CD4-positive, alpha-beta T cell (primary cell): ENCODE measurements around the gene CPED1. TPM values are rescaled to one million over a fixed set of nuclear protein-coding genes. Genes with fewer than 3 reads are reported as not detected.

ENCODE experiments used
- ATAC-seq: fragments of 200-7000 bp; cut with Tn5 transposase; one replicate; pipeline ENCODE4 v1.10.0; 2022; ENCODE audit warnings: mild to moderate bottlenecking; ENCODE audit not compliant: poor library complexity
- CTCF ChIA-PET: fragments of 350-600 bp; sonication (Branson Sonifier 250); formaldehyde crosslinking; loops from one replicate; lab custom pipeline; 2021; ENCODE audit warnings: antibody characterized with exemption, inconsistent platforms; lab: Charles Lee
- POLR2A ChIA-PET: fragments of 350-600 bp; sonication (Branson Sonifier 250); formaldehyde crosslinking; loops from one replicate; lab custom pipeline; 2021; ENCODE audit warnings: antibody characterized with exemption, inconsistent platforms; lab: Charles Lee
- DNase-seq, 14 experiments: peaks; one replicate each; pipeline ENCODE4 v3.0.0-alpha.2; 2013 to 2020; ENCODE audit warnings: mixed read lengths in 2 of 14
- H3K27ac ChIP-seq, 2 donors: one replicate each; pipeline versions ENCODE4 v1.5.1 to v1.7.0; 2013; ENCODE audit warnings: low read length in 2 of 2, low read depth in 1 of 2, mild to moderate bottlenecking in 1 of 2
- H3K27me3 ChIP-seq, 2 experiments: 1 replicate in 1 of 2; 2 replicates in 1 of 2; pipeline versions ENCODE4 v1.6.1 to v1.7.0; 2013; ENCODE audit warnings: low read length in 2 of 2, control low read depth in 1 of 2, mild to moderate bottlenecking in 1 of 2, moderate library complexity in 1 of 2; ENCODE audit not compliant: insufficient read depth in 2 of 2, control insufficient read depth in 1 of 2
- H3K36me3 ChIP-seq: one replicate; pipeline ENCODE4 v1.6.1; 2013; ENCODE audit warnings: low read length, control low read depth; ENCODE audit not compliant: insufficient read depth
- H3K4me1 ChIP-seq: one replicate; pipeline ENCODE4 v1.6.1; 2013; ENCODE audit warnings: low read length, control low read depth; ENCODE audit not compliant: insufficient read depth
- H3K4me3 ChIP-seq: one replicate; pipeline ENCODE4 v1.5.1; 2013; ENCODE audit warnings: mild to moderate bottlenecking, low read length, moderate library complexity
- H3K9me3 ChIP-seq, 2 experiments: 1 replicate in 1 of 2; 2 replicates in 1 of 2; pipeline versions ENCODE4 v1.6.1 to v1.7.0; 2013; ENCODE audit warnings: low read length in 2 of 2, mild to moderate bottlenecking in 2 of 2, control low read depth in 1 of 2, moderate library complexity in 1 of 2; ENCODE audit not compliant: control insufficient read depth in 1 of 2, insufficient read depth in 1 of 2
- H3K27ac Mint-ChIP-seq: one replicate; pipeline ENCODE4 v1.8.0; 2020; ENCODE audit warnings: mixed read lengths
- H3K27me3 Mint-ChIP-seq: one replicate; pipeline ENCODE4 v1.8.0; 2021; ENCODE audit warnings: mixed read lengths
- H3K36me3 Mint-ChIP-seq: one replicate; pipeline ENCODE4 v1.8.0; 2021; ENCODE audit warnings: low read depth, mixed read lengths
- H3K4me1 Mint-ChIP-seq: one replicate; pipeline ENCODE4 v1.8.0; 2021; ENCODE audit warnings: low read depth, mixed read lengths
- H3K4me3 Mint-ChIP-seq: one replicate; pipeline ENCODE4 v1.8.0; 2020; ENCODE audit warnings: mild to moderate bottlenecking, mixed read lengths
- H3K9me3 Mint-ChIP-seq: one replicate; pipeline ENCODE4 v1.8.0; 2020; ENCODE audit warnings: mixed read lengths
- intact Hi-C, 2 experiments: fragments of 100-400 bp; cut with DNase I in 1 of 2; cut with micrococcal nuclease in 1 of 2; formaldehyde crosslinking; loops; one replicate each; pipeline versions ENCODE4 v1.15.1 to v1.9.0; 2023 to 2025; cut with DNase I, micrococcal nuclease
- total RNA-seq, 174 experiments: library from RNA in 2 of 174; stranded (reverse) in 2 of 174; gene quantifications; one replicate each; pipeline ENCODE4 v1.2.3 and lab custom pipeline; 2021 to 2026
- TF ChIP-seq, protein P1 (sequence below): fragments of 200-600 bp; IDR thresholded peaks from one replicate; pipeline ENCODE4 v1.8.0; 2022; ENCODE audit warnings: antibody characterized with exemption, mild to moderate bottlenecking

The CPED1 gene
- total RNA-seq, 2 experiments from 2014 or later = 0.08 to 0.19 TPM

DNA sequence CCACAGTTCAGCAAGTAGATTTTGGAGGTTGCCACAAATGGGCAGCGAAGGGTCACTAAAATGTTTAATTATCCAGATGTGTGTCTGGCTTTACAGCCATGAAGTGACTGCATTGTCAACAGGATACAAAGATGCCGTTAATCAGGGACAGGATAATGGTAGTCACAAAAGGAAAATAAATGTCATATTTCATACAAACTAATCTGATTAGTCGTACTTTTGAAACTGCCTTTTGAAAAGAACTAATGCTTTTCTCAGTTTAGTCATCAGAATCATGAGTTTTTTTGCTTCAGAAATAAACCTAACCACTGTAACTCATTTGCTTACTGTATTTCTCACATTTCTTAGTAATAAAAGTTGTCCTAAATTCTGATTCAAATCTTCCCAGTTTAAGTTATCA, 318.1 kb downstream of the CPED1 start:
- Histone ChIP-seq H3K4me3 (no peak overlapping the region), H3K4me1 (no peaks in the 10 kb centered on the region), H3K27ac (no peak overlapping the region), H3K9me3 (no peaks in the 10 kb centered on the region), H3K36me3 (no peaks in the 10 kb centered on the region), H3K27me3 (peaks cover 0 to 8% of the 10 kb centered on the region in 2 experiments)
- DNase-seq = no peak
- ATAC-seq = no peak
- intact Hi-C loops = no loop called here
- ChIA-PET CTCF (no interaction called here), POLR2A (no interaction called here)
- no peaks in the 10 kb centered on the region for H3K9me3 Mint-ChIP-seq
- no peak overlapping the region for H3K27ac Mint-ChIP-seq
- no peaks in the 10 kb centered on the region for H3K4me1 Mint-ChIP-seq
- H3K27me3 Mint-ChIP-seq = peaks cover 18% of the 10 kb centered on the region
- H3K4me3 Mint-ChIP-seq = no peak overlapping the region
- TF ChIP-seq, protein P1, sequence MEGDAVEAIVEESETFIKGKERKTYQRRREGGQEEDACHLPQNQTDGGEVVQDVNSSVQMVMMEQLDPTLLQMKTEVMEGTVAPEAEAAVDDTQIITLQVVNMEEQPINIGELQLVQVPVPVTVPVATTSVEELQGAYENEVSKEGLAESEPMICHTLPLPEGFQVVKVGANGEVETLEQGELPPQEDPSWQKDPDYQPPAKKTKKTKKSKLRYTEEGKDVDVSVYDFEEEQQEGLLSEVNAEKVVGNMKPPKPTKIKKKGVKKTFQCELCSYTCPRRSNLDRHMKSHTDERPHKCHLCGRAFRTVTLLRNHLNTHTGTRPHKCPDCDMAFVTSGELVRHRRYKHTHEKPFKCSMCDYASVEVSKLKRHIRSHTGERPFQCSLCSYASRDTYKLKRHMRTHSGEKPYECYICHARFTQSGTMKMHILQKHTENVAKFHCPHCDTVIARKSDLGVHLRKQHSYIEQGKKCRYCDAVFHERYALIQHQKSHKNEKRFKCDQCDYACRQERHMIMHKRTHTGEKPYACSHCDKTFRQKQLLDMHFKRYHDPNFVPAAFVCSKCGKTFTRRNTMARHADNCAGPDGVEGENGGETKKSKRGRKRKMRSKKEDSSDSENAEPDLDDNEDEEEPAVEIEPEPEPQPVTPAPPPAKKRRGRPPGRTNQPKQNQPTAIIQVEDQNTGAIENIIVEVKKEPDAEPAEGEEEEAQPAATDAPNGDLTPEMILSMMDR = no peak
- no peaks in the 10 kb centered on the region for H3K36me3 Mint-ChIP-seq

DNA sequence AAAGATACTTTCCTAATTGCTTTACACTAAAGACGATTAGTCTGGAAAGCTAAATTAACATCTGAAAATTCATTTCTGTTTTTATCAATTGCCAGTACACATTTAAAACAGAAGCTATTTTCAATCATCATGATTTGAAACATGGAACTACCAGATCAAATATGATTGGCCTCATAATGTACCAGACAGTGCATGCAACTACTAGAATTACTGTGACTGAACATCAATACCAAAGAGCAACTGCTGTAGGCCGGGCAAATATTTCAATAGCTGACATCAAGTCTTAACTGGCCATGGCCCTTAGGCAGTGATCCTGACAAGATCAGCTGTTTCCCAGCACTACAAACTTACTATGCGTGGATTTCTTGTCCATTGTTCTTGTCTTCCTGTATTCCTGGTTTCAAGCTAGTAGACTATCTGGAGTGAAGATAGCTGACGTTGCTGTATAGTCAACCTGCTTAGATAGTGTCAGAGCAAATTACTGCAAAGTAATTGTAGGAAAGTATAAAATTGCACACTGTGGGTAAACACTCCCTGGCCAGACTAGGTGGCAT, 318.6 kb downstream of the CPED1 start:
- H3K4me1 Mint-ChIP-seq = no peaks in the 10 kb centered on the region
- no peak overlapping the region for H3K27ac Mint-ChIP-seq
- DNase-seq (no peak), ATAC-seq (no peak)
- Histone ChIP-seq H3K27me3 (peaks cover 0 to 8% of the 10 kb centered on the region in 2 experiments), H3K4me1 (no peaks in the 10 kb centered on the region), H3K4me3 (no peak overlapping the region), H3K9me3 (no peaks in the 10 kb centered on the region), H3K36me3 (no peaks in the 10 kb centered on the region), H3K27ac (no peak overlapping the region)
- no peaks in the 10 kb centered on the region for H3K36me3 Mint-ChIP-seq
- H3K27me3 Mint-ChIP-seq = peaks cover 18% of the 10 kb centered on the region
- ChIA-PET CTCF (no interaction called here), POLR2A (no interaction called here)
- H3K4me3 Mint-ChIP-seq = no peak overlapping the region
- TF ChIP-seq, protein P1 = no peak
- H3K9me3 Mint-ChIP-seq = no peaks in the 10 kb centered on the region
- intact Hi-C loops = no loop called here

DNA sequence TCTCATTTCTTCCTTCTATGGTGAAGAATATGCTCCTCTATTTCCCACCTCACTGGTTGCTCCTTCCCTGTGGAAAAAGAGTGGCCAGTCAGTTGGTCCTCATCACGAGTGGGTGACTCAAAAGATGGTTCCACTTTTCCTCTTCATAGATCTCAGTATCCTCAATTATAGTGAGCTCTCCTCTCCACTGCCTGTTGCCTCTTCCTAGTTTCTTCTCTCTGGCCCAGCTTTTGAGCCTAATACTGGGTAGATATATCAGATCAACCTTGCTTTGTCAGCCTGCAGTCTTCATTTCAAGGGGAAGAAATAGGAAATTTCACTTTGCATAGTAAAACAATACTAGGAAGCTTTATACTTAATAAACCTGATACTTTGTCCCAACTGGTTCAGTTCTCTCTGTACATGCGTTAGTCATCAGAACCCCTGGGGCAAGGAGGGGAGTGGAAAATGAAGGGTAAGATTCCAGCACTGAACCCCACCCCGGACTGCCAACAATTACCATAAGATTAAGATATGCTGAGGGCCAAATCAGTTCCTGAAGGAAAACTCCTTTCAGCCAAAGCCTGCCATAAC, 324.8 kb downstream of the CPED1 start:
- Histone ChIP-seq H3K4me3 (no peak overlapping the region), H3K9me3 (no peaks in the 10 kb centered on the region), H3K4me1 (no peaks in the 10 kb centered on the region), H3K27me3 (no peaks in the 10 kb centered on the region), H3K27ac (no peak overlapping the region), H3K36me3 (no peaks in the 10 kb centered on the region)
- Mint-ChIP-seq H3K27me3 (peaks cover 11% of the 10 kb centered on the region), H3K4me1 (no peaks in the 10 kb centered on the region), H3K9me3 (no peaks in the 10 kb centered on the region), H3K36me3 (no peaks in the 10 kb centered on the region), H3K27ac (no peak overlapping the region), H3K4me3 (no peak overlapping the region)
- ChIA-PET CTCF (no interaction called here), POLR2A (no interaction called here)
- no peak for DNase-seq
- ATAC-seq = no peak
- TF ChIP-seq, protein P1 = no peak
- intact Hi-C loops = no loop called here
